Gastrocnemius medialis (tissue), 4 donors: ENCODE data around the gene TMEM132A. TPM values are rescaled to one million over a fixed set of nuclear protein-coding genes. Genes with fewer than 3 reads are reported as not detected.

Source experiments
- ATAC-seq, 2 donors: fragments of 150-250 bp; one replicate each; pipeline ENCODE4 v1.9.1; 2016
- DNase-seq, 2 donors: peaks; one replicate each; pipeline ENCODE4 v3.0.0-alpha.2; 2019
- H3K27ac ChIP-seq, 4 donors: fragments of 200-600 bp; sonication (generic); 1 replicate in 1 of 4; 2 replicates in 3 of 4; pipeline ENCODE4 v1.5.1; 2016 to 2018; ENCODE audit warnings: mild to moderate bottlenecking in 2 of 4, moderate library complexity in 1 of 4
- H3K27me3 ChIP-seq, 3 donors: fragments of 200-600 bp; sonication (generic) in 2 of 3; 1 replicate in 1 of 3; 2 replicates in 2 of 3; pipeline versions ENCODE4 v1.5.1 to v1.6.0; 2016 to 2019; ENCODE audit warnings: mild to moderate bottlenecking in 1 of 3, moderate library complexity in 1 of 3
- H3K36me3 ChIP-seq, 2 donors: fragments of 200-600 bp; sonication (generic) in 1 of 2; one replicate each; pipeline ENCODE4 v1.5.1; 2017 to 2018
- H3K4me1 ChIP-seq, 2 donors: fragments of 200-600 bp; sonication (generic) in 1 of 2; one replicate each; pipeline ENCODE4 v1.5.1; 2016 to 2017; ENCODE audit warnings: mild to moderate bottlenecking in 2 of 2
- H3K4me3 ChIP-seq, 4 donors: fragments of 200-600 bp; sonication (generic) in 3 of 4; 1 replicate in 1 of 4; 2 replicates in 3 of 4; pipeline ENCODE4 v1.5.1; 2016 to 2019; ENCODE audit warnings: mild to moderate bottlenecking in 2 of 4
- H3K9me3 ChIP-seq, 3 donors: fragments of 200-600 bp; sonication (generic) in 2 of 3; 1 replicate in 1 of 3; 2 replicates in 2 of 3; pipeline ENCODE4 v1.5.1; 2016 to 2019
- CTCF ChIP-seq, 5 experiments: fragments of 450-650 bp in 3 of 5; fragments of 200-600 bp in 2 of 5; sonication (generic) in 2 of 5; IDR thresholded peaks in 4 of 5; conservative IDR thresholded peaks in 1 of 5; 1 replicate in 4 of 5; 2 replicates in 1 of 5; pipeline ENCODE4 v1.5.1; 2016 to 2019; ENCODE audit warnings: antibody characterized with exemption in 5 of 5, mild to moderate bottlenecking in 3 of 5, moderate library complexity in 3 of 5
- POLR2A ChIP-seq, 2 donors: fragments of 450-650 bp; IDR thresholded peaks; one replicate each; pipeline ENCODE4 v1.6.1; 2017; ENCODE audit warnings: antibody characterized with exemption in 2 of 2, mild to moderate bottlenecking in 2 of 2, moderate library complexity in 2 of 2
- in situ Hi-C, 4 donors: fragments of 200-750 bp; cut with MboI; loops; one replicate each; pipeline versions ENCODE4 v1.15.0 to v1.8.0; 2017; ENCODE audit warnings: low sequenced_read_pairs in 4 of 4
- intact Hi-C: fragments of 100-400 bp; cut with DNase I; formaldehyde crosslinking; loops from one replicate; pipeline ENCODE4 v1.15.1; 2023; ENCODE audit warnings: low total_unique reads
- total RNA-seq, 4 donors: library from RNA; depleted of rRNA; stranded (reverse); fragments of >200 nt; gene quantifications; one replicate each; pipeline versions ENCODE4 v1.1.0 to v1.2.3, GENCODE V29; 2016

TMEM132A gene
- total RNA-seq, 4 donors from 2014 or later = 2.5 to 3.7 (median 3.1) TPM

DNA sequence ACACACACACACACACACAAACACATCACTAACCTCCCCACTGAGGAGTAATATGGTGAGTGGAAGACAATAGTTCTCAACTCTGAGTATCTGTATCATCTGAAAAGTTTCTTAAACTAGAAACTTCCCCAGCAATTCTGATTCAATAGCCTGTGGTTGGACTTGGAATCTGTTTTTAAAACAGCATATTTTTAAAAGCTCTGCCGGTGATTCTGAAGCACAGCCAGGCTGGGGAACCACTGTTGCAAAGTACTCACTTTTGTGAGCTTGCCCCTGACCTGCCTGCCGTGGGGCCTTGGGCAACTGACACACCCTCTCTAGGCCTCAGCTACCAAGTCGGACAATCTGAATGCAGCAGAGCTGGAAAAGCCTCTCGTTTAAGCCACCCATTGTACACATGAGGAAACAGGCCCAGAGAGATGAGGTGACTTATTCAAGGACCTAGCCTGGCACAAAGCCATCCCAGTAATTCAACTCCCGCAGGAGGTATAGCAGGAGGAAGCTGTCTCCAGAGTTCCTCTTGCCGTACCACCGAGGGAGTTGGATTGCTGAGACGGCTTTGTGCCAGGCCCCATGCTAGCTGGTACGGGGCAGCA, 18.8 kb downstream of the TMEM132A start:
- Histone ChIP-seq H3K36me3 (peaks cover 0 to 6% of the 10 kb centered on the region in 2 donors), H3K27ac (peak overlapping the region in 1 of 4 donors; percentile 12)

DNA sequence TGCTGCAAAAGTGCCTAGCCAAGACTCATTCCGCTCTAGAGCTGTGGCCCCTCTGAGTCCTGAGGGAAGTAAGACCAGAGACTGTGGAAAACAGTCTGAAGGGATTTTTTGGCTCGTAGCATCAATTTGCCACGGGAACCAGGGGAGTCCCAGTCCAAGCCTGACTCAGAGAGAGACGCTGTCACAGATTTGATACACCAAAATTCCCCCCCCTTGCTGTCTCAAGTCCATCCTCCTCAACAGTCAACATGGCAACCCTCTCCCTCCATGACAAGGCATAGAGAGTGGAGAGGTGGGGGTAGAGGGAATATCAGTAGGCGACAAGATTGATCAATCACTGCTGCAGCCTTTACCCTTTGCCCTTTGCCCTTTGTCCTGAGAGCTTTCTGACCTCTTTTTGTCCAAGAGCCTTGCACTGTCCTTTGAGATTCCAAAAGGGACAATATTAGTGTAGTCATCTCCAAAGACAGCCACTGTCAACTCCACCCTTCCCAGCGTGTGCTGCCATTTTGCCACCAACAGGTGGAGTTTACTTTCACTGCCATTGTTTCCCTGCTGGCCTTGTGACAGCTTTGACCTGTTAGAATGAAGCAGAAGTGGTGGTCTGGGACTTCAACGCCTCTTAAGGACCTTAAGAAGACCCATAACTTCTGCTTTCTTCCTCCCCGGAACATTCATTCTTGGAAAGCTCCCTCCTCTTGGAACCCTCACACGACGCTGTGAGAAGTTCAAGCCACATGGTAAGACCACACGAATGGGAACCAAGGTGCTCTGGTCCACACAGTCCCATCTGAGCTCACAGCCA, 20.4 kb downstream of the TMEM132A start:
- in situ Hi-C loops = no loop called here
- DNase-seq = no peak

More for the DNA sequence above, 18.8 kb downstream of the TMEM132A start:
- in situ Hi-C loops = no loop called here
- Histone ChIP-seq H3K4me1 (no peaks in the 10 kb centered on the region), H3K27me3 (no peaks in the 10 kb centered on the region), H3K4me3 (no peak overlapping the region), H3K9me3 (no peaks in the 10 kb centered on the region)
- intact Hi-C loops = no loop called here
- TF ChIP-seq CTCF (IDR thresholded peaks at IDR 0.05 in 4 of 5, conservative IDR thresholded peaks at IDR 0.05 in 1 of 5) (no peak), POLR2A (IDR thresholded peaks at IDR 0.05) (no peak)
- no peak for ATAC-seq
- DNase-seq = no peak

DNA sequence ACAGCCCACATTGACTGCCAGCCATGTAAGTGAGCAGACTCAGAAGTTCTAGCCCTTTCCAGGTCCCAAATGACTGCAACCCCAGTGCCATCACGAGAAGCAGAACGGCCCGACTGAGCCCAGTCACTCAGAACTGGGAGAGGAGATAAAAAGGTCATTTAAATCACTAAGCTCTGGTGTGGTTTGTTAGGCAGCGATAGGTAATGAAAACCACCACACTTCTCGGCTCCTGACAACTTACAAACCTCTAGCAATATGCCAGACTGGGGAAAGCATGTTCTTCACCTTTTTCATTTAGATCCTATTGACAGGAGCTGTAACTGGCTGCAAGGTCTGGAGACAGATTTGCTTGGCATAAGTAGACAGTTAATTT, 21.0 kb downstream of the TMEM132A start:
- Histone ChIP-seq H3K36me3 (no peaks in the 10 kb centered on the region), H3K4me3 (no peak overlapping the region), H3K27me3 (peaks cover 0 to under 1% (median 0%) of the 10 kb centered on the region in 3 donors), H3K27ac (no peak overlapping the region), H3K4me1 (no peaks in the 10 kb centered on the region), H3K9me3 (no peaks in the 10 kb centered on the region)
- in situ Hi-C loops (no loop called here), intact Hi-C loops (no loop called here)
- TF ChIP-seq CTCF (IDR thresholded peaks at IDR 0.05 in 4 of 5, conservative IDR thresholded peaks at IDR 0.05 in 1 of 5) (no peak), POLR2A (IDR thresholded peaks at IDR 0.05) (no peak)
- no peak for ATAC-seq
- no peak for DNase-seq

More for the DNA sequence above, 20.4 kb downstream of the TMEM132A start:
- intact Hi-C loops = no loop called here
- no peak overlapping the region for H3K4me3 ChIP-seq
- H3K4me1 ChIP-seq = no peaks in the 10 kb centered on the region
- no peaks in the 10 kb centered on the region for H3K36me3 ChIP-seq
- H3K27ac ChIP-seq = no peak overlapping the region
- ATAC-seq = no peak
- no peak for TF ChIP-seq POLR2A (IDR thresholded peaks at IDR 0.05)
- no peak for TF ChIP-seq CTCF (IDR thresholded peaks at IDR 0.05 in 4 of 5, conservative IDR thresholded peaks at IDR 0.05 in 1 of 5)
- H3K9me3 ChIP-seq = no peaks in the 10 kb centered on the region
- H3K27me3 ChIP-seq = no peaks in the 10 kb centered on the region

GRCh38 chr11:60946601-60947264, 22.5 kb downstream of the TMEM132A start:
- Histone ChIP-seq H3K36me3 (no peaks in the 10 kb centered on the region), H3K4me1 (no peaks in the 10 kb centered on the region), H3K27me3 (peaks cover 0 to 7% (median 0%) of the 10 kb centered on the region in 3 donors), H3K9me3 (no peaks in the 10 kb centered on the region), H3K27ac (no peak overlapping the region), H3K4me3 (no peak overlapping the region)
- intact Hi-C loops = no loop called here
- no peak for DNase-seq
- no peak for ATAC-seq
- in situ Hi-C loops = no loop called here
- TF ChIP-seq POLR2A (IDR thresholded peaks at IDR 0.05) (no peak), CTCF (IDR thresholded peaks at IDR 0.05 in 4 of 5, conservative IDR thresholded peaks at IDR 0.05 in 1 of 5) (no peak)
